ENCODE data around the gene FREM1. TPM values are rescaled to one million over a fixed set of nuclear protein-coding genes. Genes with fewer than 3 reads are reported as not detected.

The FREM1 gene, protein sequence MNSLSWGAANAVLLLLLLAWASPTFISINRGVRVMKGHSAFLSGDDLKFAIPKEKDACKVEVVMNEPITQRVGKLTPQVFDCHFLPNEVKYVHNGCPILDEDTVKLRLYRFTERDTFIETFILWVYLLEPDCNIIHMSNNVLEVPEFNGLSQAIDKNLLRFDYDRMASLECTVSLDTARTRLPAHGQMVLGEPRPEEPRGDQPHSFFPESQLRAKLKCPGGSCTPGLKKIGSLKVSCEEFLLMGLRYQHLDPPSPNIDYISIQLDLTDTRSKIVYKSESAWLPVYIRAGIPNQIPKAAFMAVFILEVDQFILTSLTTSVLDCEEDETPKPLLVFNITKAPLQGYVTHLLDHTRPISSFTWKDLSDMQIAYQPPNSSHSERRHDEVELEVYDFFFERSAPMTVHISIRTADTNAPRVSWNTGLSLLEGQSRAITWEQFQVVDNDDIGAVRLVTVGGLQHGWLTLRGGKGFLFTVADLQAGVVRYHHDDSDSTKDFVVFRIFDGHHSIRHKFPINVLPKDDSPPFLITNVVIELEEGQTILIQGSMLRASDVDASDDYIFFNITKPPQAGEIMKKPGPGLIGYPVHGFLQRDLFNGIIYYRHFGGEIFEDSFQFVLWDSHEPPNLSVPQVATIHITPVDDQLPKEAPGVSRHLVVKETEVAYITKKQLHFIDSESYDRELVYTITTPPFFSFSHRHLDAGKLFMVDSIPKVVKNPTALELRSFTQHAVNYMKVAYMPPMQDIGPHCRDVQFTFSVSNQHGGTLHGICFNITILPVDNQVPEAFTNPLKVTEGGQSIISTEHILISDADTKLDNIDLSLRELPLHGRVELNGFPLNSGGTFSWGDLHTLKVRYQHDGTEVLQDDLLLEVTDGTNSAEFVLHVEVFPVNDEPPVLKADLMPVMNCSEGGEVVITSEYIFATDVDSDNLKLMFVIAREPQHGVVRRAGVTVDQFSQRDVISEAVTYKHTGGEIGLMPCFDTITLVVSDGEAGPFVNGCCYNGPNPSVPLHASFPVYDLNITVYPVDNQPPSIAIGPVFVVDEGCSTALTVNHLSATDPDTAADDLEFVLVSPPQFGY (N-terminal part only)
- 4.3 TPM for total RNA-seq
- long read RNA-seq, partial matches to known transcripts = 1 of 1 reads
- long read RNA-seq, other reads (novel, unspliced or antisense) = 0 of 1 reads

DNA sequence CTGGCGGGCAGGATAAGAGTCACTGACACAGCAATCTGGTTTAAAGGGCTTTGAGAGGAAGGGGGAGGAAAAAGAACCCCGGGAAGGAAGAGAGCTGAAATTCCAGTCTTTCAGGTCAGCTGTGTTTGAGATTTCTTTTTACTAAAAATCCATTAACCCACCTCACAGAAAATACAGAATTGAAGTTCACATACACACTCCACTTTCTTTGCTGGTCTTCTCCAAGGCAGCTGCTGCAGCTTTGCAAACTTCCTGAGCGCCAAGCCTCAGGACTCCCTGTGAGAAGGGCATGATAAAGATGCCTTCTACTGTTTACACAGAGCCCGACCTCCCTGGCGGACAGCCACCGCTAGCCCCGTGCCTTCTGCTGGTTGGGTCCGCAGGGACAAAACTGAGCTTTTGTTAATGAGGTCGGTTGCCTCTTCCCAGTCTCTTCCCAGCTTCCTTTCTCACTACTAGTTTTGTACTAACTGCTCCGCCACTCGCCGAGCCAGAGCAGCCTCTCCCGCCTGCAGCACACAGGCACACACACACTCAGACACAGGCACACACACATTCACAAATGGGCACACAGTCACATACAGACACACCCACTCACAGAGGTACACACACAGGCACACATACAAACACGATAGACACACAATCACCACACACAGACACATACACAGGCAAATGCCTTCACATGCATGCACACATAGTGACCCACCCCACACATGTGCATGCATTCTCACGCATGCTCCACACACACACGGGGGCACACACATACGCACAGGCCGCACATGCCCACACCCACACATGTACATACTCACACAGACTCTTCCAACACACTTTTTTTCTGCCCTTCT is at the start of gene FREM1:
TSS of gene FREM1 (minus strand) at position 468 of the 845 bp plus-strand sequence. CDS start 41,451 bp downstream, outside the sequence.
- Histone ChIP-seq H3K27ac (peak within 1 kb of the TSS; percentile 44), H3K9me3 (no peaks in the 10 kb centered on the region), H3K4me1 (no peaks in the 10 kb centered on the region), H3K36me3 (no peaks in the 10 kb centered on the region), H3K4me3 (peak within 1 kb of the TSS; percentile 38), H3K27me3 (ENCODE audit: low read depth) (no peaks in the 10 kb centered on the region)
- intact Hi-C loops (cut with DNase I) = no loop called here
- ATAC-seq (peak; percentile 37 to 46), DNase-seq (no peak)
- TF ChIP-seq, protein P1, sequence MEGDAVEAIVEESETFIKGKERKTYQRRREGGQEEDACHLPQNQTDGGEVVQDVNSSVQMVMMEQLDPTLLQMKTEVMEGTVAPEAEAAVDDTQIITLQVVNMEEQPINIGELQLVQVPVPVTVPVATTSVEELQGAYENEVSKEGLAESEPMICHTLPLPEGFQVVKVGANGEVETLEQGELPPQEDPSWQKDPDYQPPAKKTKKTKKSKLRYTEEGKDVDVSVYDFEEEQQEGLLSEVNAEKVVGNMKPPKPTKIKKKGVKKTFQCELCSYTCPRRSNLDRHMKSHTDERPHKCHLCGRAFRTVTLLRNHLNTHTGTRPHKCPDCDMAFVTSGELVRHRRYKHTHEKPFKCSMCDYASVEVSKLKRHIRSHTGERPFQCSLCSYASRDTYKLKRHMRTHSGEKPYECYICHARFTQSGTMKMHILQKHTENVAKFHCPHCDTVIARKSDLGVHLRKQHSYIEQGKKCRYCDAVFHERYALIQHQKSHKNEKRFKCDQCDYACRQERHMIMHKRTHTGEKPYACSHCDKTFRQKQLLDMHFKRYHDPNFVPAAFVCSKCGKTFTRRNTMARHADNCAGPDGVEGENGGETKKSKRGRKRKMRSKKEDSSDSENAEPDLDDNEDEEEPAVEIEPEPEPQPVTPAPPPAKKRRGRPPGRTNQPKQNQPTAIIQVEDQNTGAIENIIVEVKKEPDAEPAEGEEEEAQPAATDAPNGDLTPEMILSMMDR (IDR thresholded peaks at IDR 0.05) = no peak

DNA sequence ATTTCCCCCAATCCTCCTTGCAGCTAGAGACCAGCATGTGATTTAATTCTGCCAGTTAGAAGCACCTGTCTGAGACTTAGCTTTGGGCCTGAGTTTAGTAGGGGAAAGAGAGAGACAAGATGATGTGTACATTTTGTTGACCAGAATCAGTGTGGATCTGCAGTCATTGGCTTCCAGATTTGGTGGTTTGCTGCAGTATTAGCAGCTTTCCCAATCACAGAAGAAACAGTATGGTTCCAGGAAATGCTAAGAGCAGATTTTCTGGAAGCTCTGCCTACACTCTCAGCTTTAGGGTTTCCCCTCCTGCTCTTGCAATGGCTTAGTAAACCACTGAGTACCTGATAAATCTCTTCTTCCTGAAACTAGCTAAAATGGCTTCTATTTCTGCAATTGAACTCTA is 48.8 kb upstream of the FREM1 start:
- Histone ChIP-seq H3K27me3 (ENCODE audit: low read depth) (no peaks in the 10 kb centered on the region), H3K36me3 (no peaks in the 10 kb centered on the region), H3K9me3 (no peaks in the 10 kb centered on the region), H3K4me1 (no peaks in the 10 kb centered on the region), H3K4me3 (no peak overlapping the region), H3K27ac (no peak overlapping the region)
- ATAC-seq = no peak
- intact Hi-C loops (cut with DNase I) = no loop called here
- no peak for DNase-seq
- TF ChIP-seq, protein P1 (IDR thresholded peaks at IDR 0.05) = no peak

DNA sequence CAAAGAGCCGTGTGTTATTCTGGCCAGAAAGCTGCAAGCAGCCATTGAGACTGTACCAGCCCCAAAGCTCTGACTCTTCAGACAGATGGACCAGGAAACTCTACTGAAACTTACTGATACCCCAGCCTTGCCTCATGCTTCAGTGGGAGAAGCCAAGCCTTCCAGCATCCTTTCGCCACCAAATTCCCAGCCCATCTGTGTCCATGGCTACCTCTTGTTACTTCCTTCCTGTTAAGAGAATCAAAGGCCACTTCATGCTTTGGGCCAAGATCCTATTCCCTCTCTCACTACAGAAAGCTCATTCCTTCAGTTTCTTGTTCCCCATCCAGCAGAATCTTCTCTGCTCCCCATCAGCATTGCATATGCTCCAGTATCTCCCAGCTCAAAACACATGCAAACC is 46.9 kb upstream of the FREM1 start:
- Histone ChIP-seq H3K9me3 (no peaks in the 10 kb centered on the region), H3K27ac (no peak overlapping the region), H3K4me3 (no peak overlapping the region), H3K4me1 (no peaks in the 10 kb centered on the region), H3K36me3 (no peaks in the 10 kb centered on the region), H3K27me3 (ENCODE audit: low read depth) (no peaks in the 10 kb centered on the region)
- intact Hi-C loops (cut with DNase I) = no loop called here
- ATAC-seq (no peak), DNase-seq (no peak)
- TF ChIP-seq, protein P1 (IDR thresholded peaks at IDR 0.05) = no peak

DNA sequence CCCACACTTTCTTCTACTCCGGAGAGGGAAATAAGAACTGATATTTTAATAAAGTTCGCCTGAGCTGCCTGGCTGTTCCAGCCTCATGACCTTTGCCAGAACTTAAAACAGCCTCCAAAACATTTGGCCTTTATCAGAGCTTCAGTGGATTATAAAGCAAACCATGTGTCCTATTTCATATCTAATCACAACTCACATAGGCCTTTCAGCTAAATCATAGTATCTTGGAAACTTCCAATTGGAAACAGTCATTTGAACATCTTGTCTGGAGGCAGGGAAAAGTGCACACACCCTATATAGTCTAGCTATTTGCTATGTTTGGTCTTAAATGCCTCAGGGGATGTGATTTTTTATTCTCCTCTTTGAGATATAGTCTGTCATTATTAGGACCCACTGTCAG is 46.0 kb upstream of the FREM1 start:
- Histone ChIP-seq H3K4me1 (no peaks in the 10 kb centered on the region), H3K9me3 (no peaks in the 10 kb centered on the region), H3K27ac (no peak overlapping the region), H3K27me3 (ENCODE audit: low read depth) (no peaks in the 10 kb centered on the region), H3K36me3 (no peaks in the 10 kb centered on the region), H3K4me3 (no peak overlapping the region)
- TF ChIP-seq, protein P1 (IDR thresholded peaks at IDR 0.05) = no peak
- DNase-seq = no peak
- no peak for ATAC-seq
- intact Hi-C loops (cut with DNase I) = no loop called here

Data from lower lobe of right lung (tissue), 2 donors.